H9 (cell line): ENCODE data around the gene LRRC61. TPM values are rescaled to one million over a fixed set of nuclear protein-coding genes. Genes with fewer than 3 reads are reported as not detected.

Experiments used
- DNase-seq: peaks from one replicate; pipeline ENCODE4 v3.0.0-alpha.2; 2017
- H2AFZ ChIP-seq: one replicate; pipeline ENCODE4 v1.6.1; 2013; ENCODE audit warnings: mild to moderate bottlenecking, low read length, control low read depth, moderate library complexity
- H2AK5ac ChIP-seq: 2 replicates; pipeline ENCODE4 v1.6.1; 2013; ENCODE audit warnings: low read length, control low read depth, mixed read lengths; ENCODE audit not compliant: insufficient read length
- H2BK120ac ChIP-seq: one replicate; pipeline ENCODE4 v1.6.1; 2013; ENCODE audit warnings: low read depth, mild to moderate bottlenecking, low read length, control low read depth, inconsistent platforms; ENCODE audit not compliant: poor library complexity, severe bottlenecking
- H2BK12ac ChIP-seq: 2 replicates; pipeline ENCODE4 v1.6.1; 2013; ENCODE audit warnings: low read length, control low read depth, mixed read lengths, low read depth; ENCODE audit not compliant: insufficient read length
- H2BK15ac ChIP-seq: 2 replicates; pipeline ENCODE4 v1.6.1; 2013; ENCODE audit warnings: low read depth, low read length, control low read depth
- H2BK20ac ChIP-seq: one replicate; pipeline ENCODE4 v1.6.1; 2013; ENCODE audit warnings: low read depth, mild to moderate bottlenecking, low read length, control low read depth, inconsistent platforms; ENCODE audit not compliant: poor library complexity, severe bottlenecking
- H2BK5ac ChIP-seq: 2 replicates; pipeline ENCODE4 v1.6.1; 2013; ENCODE audit warnings: low read length, control low read depth, mixed read lengths; ENCODE audit not compliant: insufficient read length
- H3K14ac ChIP-seq: 2 replicates; pipeline ENCODE4 v1.6.1; 2013; ENCODE audit warnings: low read length, control low read depth; ENCODE audit not compliant: insufficient read depth
- H3K18ac ChIP-seq: 2 replicates; pipeline ENCODE4 v1.6.1; 2013; ENCODE audit warnings: low read depth, mild to moderate bottlenecking, mixed read lengths, low read length, control low read depth; ENCODE audit not compliant: insufficient read length
- H3K23ac ChIP-seq: 2 replicates; pipeline ENCODE4 v1.6.1; 2013; ENCODE audit warnings: low read length, control low read depth, mixed read lengths, low read depth; ENCODE audit not compliant: insufficient read length
- H3K23me2 ChIP-seq: 2 replicates; pipeline ENCODE4 v1.6.1; 2013; ENCODE audit warnings: low read depth, mild to moderate bottlenecking, mixed read lengths, low read length, control low read depth; ENCODE audit not compliant: insufficient read length, poor library complexity, severe bottlenecking
- H3K27ac ChIP-seq: 2 replicates; pipeline ENCODE4 v1.5.1; 2013; ENCODE audit warnings: low read length, control low read depth, mixed read lengths, low read depth; ENCODE audit not compliant: insufficient read length
- H3K27me3 ChIP-seq: 2 replicates; pipeline ENCODE4 v1.6.1; 2013; ENCODE audit warnings: low read length, control low read depth, inconsistent platforms; ENCODE audit not compliant: insufficient read depth
- H3K4ac ChIP-seq: 2 replicates; pipeline ENCODE4 v1.6.1; 2013; ENCODE audit warnings: low read depth, mild to moderate bottlenecking, control low read depth, inconsistent platforms, low read length, moderate library complexity
- H3K4me1 ChIP-seq: 2 replicates; pipeline ENCODE4 v1.6.1; 2013; ENCODE audit warnings: low read length, control low read depth, inconsistent platforms; ENCODE audit not compliant: insufficient read depth
- H3K4me2 ChIP-seq: 2 replicates; pipeline ENCODE4 v1.6.1; 2013; ENCODE audit warnings: low read length, control low read depth, mixed read lengths; ENCODE audit not compliant: insufficient read length, insufficient read depth
- H3K56ac ChIP-seq: 2 replicates; pipeline ENCODE4 v1.6.1; 2013; ENCODE audit warnings: low read depth, mild to moderate bottlenecking, mixed read lengths, low read length, control low read depth; ENCODE audit not compliant: insufficient read length
- H3K79me1 ChIP-seq: 2 replicates; pipeline ENCODE4 v1.6.1; 2013; ENCODE audit warnings: low read depth, mild to moderate bottlenecking, moderate library complexity, low read length, control low read depth, inconsistent platforms; ENCODE audit not compliant: insufficient read depth, poor library complexity, severe bottlenecking
- H3K79me2 ChIP-seq: 2 replicates; pipeline ENCODE4 v1.6.1; 2013; ENCODE audit warnings: low read length, control low read depth, inconsistent platforms; ENCODE audit not compliant: insufficient read depth
- H3K9ac ChIP-seq: 2 replicates; pipeline ENCODE4 v1.6.1; 2013; ENCODE audit warnings: low read length, control low read depth, mixed read lengths; ENCODE audit not compliant: insufficient read length; ENCODE audit errors: extremely low read depth
- H3K9me3 ChIP-seq: one replicate; pipeline ENCODE4 v1.6.1; 2013; ENCODE audit warnings: low read depth, low read length, inconsistent platforms; ENCODE audit not compliant: control insufficient read depth
- H3T11ph ChIP-seq: one replicate; pipeline ENCODE4 v1.6.1; 2013; ENCODE audit warnings: mild to moderate bottlenecking, low read length, control low read depth, inconsistent platforms
- H4K20me1 ChIP-seq: one replicate; pipeline ENCODE4 v1.6.1; 2013; ENCODE audit not compliant: control insufficient read depth, insufficient read length, insufficient read depth
- H4K5ac ChIP-seq: 2 replicates; pipeline ENCODE4 v1.6.1; 2013; ENCODE audit warnings: low read depth, mild to moderate bottlenecking, mixed read lengths, low read length, control low read depth; ENCODE audit not compliant: insufficient read length
- H4K8ac ChIP-seq: replicated peaks from 2 replicates; pipeline ENCODE4 v1.6.1; 2013; ENCODE audit warnings: low read length, control low read depth, mixed read lengths, low read depth; ENCODE audit not compliant: insufficient read length
- H4K91ac ChIP-seq: 2 replicates; pipeline ENCODE4 v1.6.1; 2013; ENCODE audit warnings: low read depth, mild to moderate bottlenecking, moderate library complexity, mixed read lengths, low read length, control low read depth; ENCODE audit not compliant: insufficient read length
- H3K27ac Mint-ChIP-seq, 3 experiments: 2 replicates in 2 of 3; 3 replicates in 1 of 3; pipeline ENCODE4 v1.8.0; 2020 to 2021; ENCODE audit warnings: mixed read lengths in 3 of 3, mild to moderate bottlenecking in 1 of 3, moderate library complexity in 1 of 3
- H3K27me3 Mint-ChIP-seq: 2 replicates; pipeline ENCODE4 v1.8.0; 2021; ENCODE audit warnings: low read depth, mild to moderate bottlenecking, moderate library complexity, mixed read lengths
- H3K36me3 Mint-ChIP-seq, 3 experiments: 2 replicates in 2 of 3; 3 replicates in 1 of 3; pipeline ENCODE4 v1.8.0; 2020 to 2021; ENCODE audit warnings: low read depth in 3 of 3, mixed read lengths in 3 of 3; ENCODE audit not compliant: insufficient read depth in 1 of 3
- H3K4me1 Mint-ChIP-seq, 2 experiments: 2 replicates each; pipeline ENCODE4 v1.8.0; 2020; ENCODE audit warnings: mixed read lengths in 2 of 2
- H3K4me3 Mint-ChIP-seq, 2 experiments: 2 replicates in 1 of 2; 3 replicates in 1 of 2; pipeline ENCODE4 v1.8.0; 2020 to 2021; ENCODE audit warnings: mild to moderate bottlenecking in 2 of 2, mixed read lengths in 2 of 2, moderate library complexity in 1 of 2
- H3K9me3 Mint-ChIP-seq, 2 experiments: 2 replicates in 1 of 2; 3 replicates in 1 of 2; pipeline ENCODE4 v1.8.0; 2020; ENCODE audit warnings: mild to moderate bottlenecking in 2 of 2, mixed read lengths in 2 of 2, moderate library complexity in 1 of 2
- WGBS: extraction: QIAGEN DNeasy Blood & Tissue Kit; methylation state at CpG from one replicate; pipeline ENCODE4 v1.1.7; 2013; ENCODE audit warnings: missing lambda C conversion rate, low lambda C conversion rate, mixed read lengths; ENCODE audit not compliant: insufficient read length; ENCODE audit errors: extremely low coverage; 5-methylcytosine and 5-hydroxymethylcytosine counted together
- long read RNA-seq: library from polyadenylated mRNA; unstranded; transcript quantifications from one replicate; pipeline ENCODE4 v2.0.0, GENCODE V29; 2020
- total RNA-seq: library from RNA; stranded (reverse); gene quantifications from 2 replicates; pipeline ENCODE4 v1.2.1, GENCODE V29; 2021
- TF ChIP-seq, protein P1 (sequence below): fragments of 200-600 bp; sonication (generic); conservative IDR thresholded peaks from 3 replicates; pipeline ENCODE4 v1.8.0; 2021; ENCODE audit warnings: antibody characterized with exemption, mild to moderate bottlenecking

LRRC61 gene
- 24.4 and 27.4 TPM in 2 replicates for total RNA-seq
- long read RNA-seq, transcript LRRC61-202 (3 exons, 1,877 nt) = major isoform, 157 of 176 reads
- long read RNA-seq, transcript LRRC61-203 (3 exons, 667 nt) = minor isoform, 6 of 176 reads
- long read RNA-seq, partial matches to known transcripts = 9 of 176 reads
- long read RNA-seq, other reads (novel, unspliced or antisense) = 2 of 176 reads

GRCh38 chr7:150322833-150323681 is at the start of gene LRRC61, which contains the start of gene ACTR3C:
Gene LRRC61 (plus strand): TSS chr7:150323355. CDS start chr7:150336862, 13,507 bp downstream.
Gene ACTR3C (minus strand): TSS chr7:150323545. CDS start chr7:150295296, 28,249 bp downstream.
- Histone ChIP-seq H3K27me3 (no peaks in the 10 kb centered on the region), H3K9ac (peak within 1 kb of the TSS; percentile 50)

More at GRCh38 chr7:150322833-150323681, at the start of gene LRRC61, which contains the start of gene ACTR3C:
- Histone ChIP-seq H2AFZ (no peak within 1 kb of the TSS), H3T11ph (no peak within 1 kb of the TSS), H3K18ac (peak within 1 kb of the TSS; percentile 72), H4K20me1 (no peaks in the 10 kb centered on the region), H2BK15ac (no peak within 1 kb of the TSS), H4K5ac (no peak within 1 kb of the TSS), H3K79me1 (no peaks in the 10 kb centered on the region), H3K4me1 (peaks cover 4% of the 10 kb centered on the region), H2BK20ac (no peak within 1 kb of the TSS), H2AK5ac (no peak within 1 kb of the TSS), H3K56ac (no peak within 1 kb of the TSS), H2BK12ac (no peak within 1 kb of the TSS), H4K8ac (no peak within 1 kb of the TSS), H3K79me2 (no peaks in the 10 kb centered on the region), H3K4me2 (peak within 1 kb of the TSS; percentile 41), H3K9me3 (no peaks in the 10 kb centered on the region), H3K14ac (peak within 1 kb of the TSS; percentile 79; the same call in 1 of the 2 replicates), H3K27ac (no peak within 1 kb of the TSS), H3K23ac (no peak within 1 kb of the TSS), H4K91ac (no peak within 1 kb of the TSS), H3K23me2 (peaks cover 7% of the 10 kb centered on the region), H2BK120ac (no peak within 1 kb of the TSS), H2BK5ac (no peak within 1 kb of the TSS), H3K4ac (no peak within 1 kb of the TSS)
- peak; percentile 80 for DNase-seq
- H3K27me3 Mint-ChIP-seq = peaks cover 30% of the 10 kb centered on the region
- H3K27ac Mint-ChIP-seq = peak within 1 kb of the TSS in 1 of 3 experiments; percentile 93; a peak in 3 of 7 replicates
- TF ChIP-seq, protein P1, sequence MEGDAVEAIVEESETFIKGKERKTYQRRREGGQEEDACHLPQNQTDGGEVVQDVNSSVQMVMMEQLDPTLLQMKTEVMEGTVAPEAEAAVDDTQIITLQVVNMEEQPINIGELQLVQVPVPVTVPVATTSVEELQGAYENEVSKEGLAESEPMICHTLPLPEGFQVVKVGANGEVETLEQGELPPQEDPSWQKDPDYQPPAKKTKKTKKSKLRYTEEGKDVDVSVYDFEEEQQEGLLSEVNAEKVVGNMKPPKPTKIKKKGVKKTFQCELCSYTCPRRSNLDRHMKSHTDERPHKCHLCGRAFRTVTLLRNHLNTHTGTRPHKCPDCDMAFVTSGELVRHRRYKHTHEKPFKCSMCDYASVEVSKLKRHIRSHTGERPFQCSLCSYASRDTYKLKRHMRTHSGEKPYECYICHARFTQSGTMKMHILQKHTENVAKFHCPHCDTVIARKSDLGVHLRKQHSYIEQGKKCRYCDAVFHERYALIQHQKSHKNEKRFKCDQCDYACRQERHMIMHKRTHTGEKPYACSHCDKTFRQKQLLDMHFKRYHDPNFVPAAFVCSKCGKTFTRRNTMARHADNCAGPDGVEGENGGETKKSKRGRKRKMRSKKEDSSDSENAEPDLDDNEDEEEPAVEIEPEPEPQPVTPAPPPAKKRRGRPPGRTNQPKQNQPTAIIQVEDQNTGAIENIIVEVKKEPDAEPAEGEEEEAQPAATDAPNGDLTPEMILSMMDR = peak; percentile 32; the same call in 2 of the 3 replicates
- WGBS = no CpG with 5 or more reads among the region's 82 CpGs
- H3K36me3 Mint-ChIP-seq = peaks cover 0 to 36% (median 0%) of the 10 kb centered on the region in 3 experiments; a peak in 3 of 7 replicates
- peak within 1 kb of the TSS; percentile 65 to 87; a peak in 3 of 5 replicates for H3K4me3 Mint-ChIP-seq
- no peaks in the 10 kb centered on the region for H3K9me3 Mint-ChIP-seq
- H3K4me1 Mint-ChIP-seq = peaks cover 27 to 39% of the 10 kb centered on the region in 2 experiments
